Activated CD8-positive, alpha-beta memory T cell treated with anti-CD3 and anti-CD28 coated beads for 48 hours (primary cell): ENCODE results near the gene MNX1.

Source experiments
- DNase-seq, 3 experiments: peaks; one replicate each; pipeline ENCODE4 v3.0.0-alpha.2; 2020; ENCODE audit warnings: low read depth in 2 of 3, low spot score in 2 of 3

The MNX1 gene

DNA sequence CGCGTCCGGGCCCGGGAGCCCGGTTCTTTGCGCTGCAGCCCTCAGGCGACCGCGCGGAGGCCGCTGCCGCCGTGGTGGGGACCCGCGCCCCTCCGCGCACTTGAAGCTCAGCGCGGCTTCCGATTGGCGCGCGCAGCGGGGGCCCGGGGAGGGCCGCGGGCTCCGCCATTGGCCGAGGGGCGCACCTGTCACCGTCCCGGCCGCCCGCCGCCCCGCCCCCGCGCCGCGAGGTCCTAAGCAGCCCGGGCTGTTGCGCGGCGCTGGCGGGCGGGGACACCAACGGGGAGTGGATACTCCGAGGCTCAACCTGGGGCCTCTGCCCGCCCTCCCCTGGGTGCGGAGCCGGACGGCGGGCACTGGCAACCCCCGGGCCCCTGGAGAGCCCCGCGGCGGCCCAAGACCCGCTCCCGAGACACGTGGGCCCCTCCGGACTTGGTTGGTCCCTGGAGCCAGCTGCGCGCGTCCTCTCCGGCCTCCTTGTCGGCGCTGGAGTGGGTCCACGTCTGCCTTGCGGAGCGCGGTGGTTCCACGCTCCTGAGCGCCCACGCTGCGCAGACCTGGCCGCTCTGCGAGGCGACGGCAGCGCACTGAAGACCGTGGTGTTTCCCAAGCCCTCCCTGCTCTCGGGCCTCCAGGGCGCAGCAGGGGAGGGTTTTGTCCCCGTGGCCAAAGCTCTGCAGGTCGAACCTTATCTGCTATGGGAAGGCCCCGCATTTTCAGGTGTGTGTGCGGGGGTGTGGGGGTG is at the start of gene MNX1:
MNX1 (minus strand) TSS at position 76 of the 745 bp plus-strand sequence. CDS start 313 bp downstream, outside the sequence.
- DNase-seq = no peak

GRCh38 chr7:157059534-157059933 is 49.1 kb upstream of the MNX1 start:
- no peak for DNase-seq

- DNase-seq = no peak
These were observed 48.2 kb upstream of the MNX1 start for GRCh38 chr7:157058701-157059100.

DNA sequence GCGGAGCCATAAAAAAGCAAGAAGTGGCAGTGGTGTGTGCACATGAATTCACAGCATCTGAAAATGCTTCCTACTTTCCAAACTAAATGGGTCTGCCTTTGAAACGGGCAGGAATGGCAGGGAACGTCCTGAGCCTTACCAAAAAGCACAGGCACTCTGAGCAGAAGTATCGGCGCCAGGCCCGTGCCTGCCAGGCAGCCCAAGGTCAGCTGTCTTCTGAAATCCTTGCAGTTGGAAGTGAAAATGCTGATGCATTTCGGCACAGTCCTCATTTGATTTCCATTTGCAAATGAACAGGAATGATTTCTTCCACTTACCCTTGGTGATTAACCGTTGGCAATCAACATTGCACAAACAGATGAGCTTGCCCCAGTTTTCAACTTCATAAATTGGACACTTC is 47.6 kb upstream of the MNX1 start:
- DNase-seq = no peak

- DNase-seq = no peak
These were observed 46.8 kb upstream of the MNX1 start for GRCh38 chr7:157056957-157057902.

DNA sequence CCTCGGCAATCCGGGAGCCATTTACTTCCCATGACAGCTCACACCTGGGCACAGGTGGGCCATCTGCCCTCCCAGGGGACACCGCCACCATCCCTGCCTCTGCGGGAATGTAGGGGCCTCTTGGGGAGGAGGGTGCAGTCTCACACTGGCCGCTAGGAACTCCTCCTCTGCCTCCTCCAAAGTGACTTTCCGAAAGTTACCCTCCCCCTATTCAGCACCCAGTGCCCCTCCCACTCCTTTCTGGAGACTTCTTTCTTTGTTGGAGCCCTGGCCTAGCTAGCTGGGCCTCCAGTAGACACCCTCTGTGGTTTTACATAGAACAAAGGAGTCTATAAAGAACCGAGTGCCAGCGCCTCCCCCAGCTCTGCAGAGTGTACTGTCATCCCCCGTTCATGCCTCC is 45.8 kb upstream of the MNX1 start:
- no peak for DNase-seq

DNA sequence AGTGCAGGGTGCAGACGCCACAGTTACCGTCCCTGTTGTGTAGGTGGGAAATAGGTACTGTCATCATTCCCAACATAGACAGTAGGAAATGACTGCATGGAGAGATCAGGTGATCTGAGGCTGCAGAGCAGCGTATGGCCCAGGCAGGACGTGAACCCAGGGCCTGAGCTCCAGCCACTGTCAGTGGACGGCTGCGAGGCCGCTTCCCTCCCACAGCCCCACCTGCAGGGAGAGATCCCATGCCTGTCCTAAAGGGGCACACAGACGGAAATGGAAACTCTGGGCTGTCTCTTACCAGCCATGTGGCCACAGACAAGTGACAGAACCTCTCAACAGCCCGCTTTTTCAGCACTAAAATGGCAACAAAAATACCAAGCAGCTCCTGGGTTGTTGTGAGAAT is 44.5 kb upstream of the MNX1 start:
- DNase-seq = no peak

- DNase-seq = no peak
These were observed 42.7 kb upstream of the MNX1 start for GRCh38 chr7:157053118-157053517.

DNA sequence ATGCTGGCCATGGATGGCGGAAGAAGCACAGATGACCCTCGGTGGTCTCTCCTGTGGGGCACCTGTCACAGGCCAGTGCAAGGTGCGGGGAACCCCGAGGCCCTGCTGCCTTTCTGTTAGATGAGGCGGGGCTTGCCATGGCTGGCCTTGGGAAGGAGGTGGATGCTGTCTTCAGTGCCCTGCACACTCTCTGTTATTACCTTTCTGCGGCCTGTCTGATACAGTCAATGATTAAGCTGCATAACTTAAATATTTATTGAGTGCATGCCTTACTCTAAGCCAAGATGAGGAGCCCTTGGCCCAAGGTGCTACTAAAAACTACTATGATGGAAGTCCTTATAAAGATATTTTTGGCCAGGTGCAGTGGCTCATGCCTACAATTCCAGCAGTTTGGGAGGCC is 36.7 kb upstream of the MNX1 start:
- DNase-seq = no peak

GRCh38 chr7:157046681-157047080 is 36.2 kb upstream of the MNX1 start:
- DNase-seq = no peak

DNA sequence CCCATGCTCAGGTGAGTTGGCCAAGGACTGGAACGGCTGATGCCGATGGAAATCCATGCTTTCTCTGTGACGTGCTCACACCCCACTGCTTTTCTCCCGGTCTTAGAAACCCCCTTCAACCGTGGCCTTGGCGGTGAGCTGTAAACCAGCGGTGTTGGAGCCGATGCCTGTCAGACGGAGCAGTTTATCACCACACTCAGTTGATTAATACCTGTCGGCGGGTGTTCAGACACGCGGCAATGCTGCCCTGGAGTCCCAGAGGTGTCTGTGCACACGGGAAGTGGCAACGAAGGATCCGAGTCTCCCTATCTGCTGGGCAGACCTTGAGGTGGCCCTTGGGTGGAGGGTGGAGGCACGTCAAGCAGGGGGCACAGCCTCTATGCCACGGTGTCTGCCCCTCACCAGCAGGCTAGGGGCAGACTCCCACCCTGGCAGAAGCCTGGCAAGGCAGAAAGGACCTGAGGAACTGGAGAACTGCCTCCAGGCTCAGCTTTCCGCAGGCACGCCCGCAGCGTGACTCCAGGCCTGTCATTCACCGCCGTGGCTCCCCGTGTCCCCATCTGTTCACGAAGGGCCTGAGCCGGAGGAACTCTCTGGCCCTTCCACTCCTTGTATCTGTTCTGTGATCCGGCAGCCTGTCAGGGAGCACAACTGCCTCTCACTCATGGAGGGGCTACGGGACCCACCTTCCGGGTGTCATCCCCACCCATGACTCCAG is 34.6 kb upstream of the MNX1 start:
- no peak for DNase-seq

- no peak for DNase-seq
These were observed 33.8 kb upstream of the MNX1 start for GRCh38 chr7:157044147-157044687.

DNA sequence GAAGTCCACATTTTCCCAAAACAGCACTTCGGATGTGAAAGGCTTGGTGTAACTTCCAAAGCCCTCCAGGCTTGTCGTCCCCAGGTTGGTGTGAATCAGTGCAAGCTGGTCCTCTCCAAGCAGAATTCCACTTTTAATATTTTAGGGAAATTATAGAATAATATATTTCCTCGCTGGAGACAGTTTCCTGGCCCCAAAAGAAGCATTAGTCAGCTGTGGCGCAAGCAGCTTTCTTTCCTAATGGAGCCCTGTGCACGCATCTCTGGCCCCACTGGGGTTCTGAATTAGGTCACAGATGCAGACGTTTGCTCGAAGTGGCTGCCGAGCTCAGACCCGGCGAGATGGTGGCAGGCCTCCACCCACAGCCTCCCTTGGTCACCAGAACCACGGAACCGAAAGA is 33.3 kb upstream of the MNX1 start:
- DNase-seq = no peak

DNA sequence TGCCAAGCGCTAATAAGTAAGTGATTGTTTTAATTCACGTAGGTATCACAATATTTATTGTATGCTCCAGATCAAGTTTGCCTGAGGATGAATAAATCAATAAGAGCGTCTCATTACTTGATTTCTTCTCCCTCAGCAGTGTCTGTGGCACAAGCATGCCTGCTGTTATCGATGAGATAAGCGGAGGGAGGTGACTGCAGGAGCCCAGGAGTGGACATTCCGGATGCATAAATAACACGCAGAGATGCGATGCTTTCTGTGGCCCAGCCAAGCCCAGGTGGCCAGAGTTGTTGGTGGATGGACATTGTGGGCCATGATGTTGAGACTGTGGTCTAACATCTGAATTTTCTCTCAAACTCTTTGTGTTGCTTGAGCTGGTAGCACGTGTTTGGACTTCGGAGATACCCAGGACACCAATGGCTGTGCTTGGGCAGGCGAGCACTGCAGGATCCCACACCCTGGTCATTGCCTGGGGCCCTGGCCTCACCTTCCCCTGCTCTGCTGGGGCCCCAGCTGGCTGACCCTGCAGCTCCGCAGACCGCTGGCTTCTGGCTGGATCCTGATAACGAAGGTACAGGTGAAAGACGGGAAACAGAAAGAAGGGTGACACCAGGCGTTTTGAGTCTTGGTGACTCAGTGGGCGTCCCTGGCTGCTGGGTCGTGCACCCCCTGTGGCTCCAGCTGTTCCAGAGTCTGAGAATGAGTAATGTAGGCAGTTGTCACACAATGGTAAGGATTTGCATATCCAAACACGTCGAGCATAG is 31.2 kb upstream of the MNX1 start:
- DNase-seq = no peak

GRCh38 chr7:157041004-157041403 is 30.5 kb upstream of the MNX1 start:
- DNase-seq = no peak

- no peak for DNase-seq
These were observed 27.2 kb upstream of the MNX1 start for GRCh38 chr7:157037635-157038034.

DNA sequence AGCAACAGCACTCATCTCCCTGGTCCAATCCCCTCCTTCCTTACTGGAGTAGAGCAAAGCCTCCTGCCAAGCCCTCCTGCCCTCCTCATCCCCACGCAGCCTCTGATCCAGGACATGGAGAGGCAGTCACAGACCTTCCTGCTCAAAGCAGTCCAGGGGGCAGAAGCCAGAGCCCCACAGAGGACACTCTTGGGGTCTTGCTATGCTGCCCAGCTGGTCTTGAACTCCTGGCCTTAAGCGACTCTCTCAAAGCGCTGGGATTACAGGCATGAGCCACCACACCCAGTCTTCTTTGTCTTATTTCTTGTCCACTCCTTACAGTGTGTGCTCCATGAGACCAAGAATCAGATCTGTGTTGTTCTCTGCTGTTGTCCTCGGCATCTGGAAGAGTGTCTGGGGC is 26.6 kb upstream of the MNX1 start:
- DNase-seq = no peak

DNA sequence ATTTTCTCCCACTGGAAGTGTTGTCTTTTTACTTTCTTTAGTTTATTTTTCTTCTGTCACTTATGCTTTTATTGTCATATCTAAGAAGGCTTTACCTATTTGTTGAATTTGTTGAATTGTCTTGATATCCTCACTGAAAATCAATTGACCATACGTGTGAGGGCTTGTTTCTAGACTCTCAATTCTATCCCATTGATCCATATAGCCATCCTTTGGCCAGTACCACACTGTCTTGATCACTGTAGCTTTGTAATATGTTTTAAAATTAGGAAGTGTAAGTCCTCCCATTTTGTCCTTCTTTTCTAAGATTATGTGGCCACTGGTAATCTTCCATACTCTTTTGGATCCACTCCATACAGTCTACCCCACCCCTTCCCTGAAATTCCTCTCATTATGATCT is 25.5 kb upstream of the MNX1 start:
- no peak for DNase-seq

DNA sequence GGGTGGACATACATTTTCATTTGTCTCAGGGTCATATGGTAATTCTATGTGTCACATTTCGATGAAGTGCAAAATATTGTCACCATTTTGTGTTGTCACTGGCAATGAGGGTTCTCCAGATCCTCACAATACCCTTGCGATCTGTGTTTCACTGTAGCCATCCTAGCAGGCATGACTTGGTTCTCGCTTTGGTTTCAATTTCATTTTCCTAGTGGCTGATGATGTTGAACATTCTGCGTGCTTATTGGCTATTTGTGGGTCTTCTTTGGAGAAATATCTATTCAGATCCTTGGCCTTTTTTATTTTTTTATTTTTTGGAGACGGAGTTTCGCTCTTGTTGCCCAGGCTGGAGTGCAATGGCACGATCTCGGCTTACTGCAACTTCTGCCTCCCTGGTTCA is 24.8 kb upstream of the MNX1 start:
- DNase-seq = no peak
